ENCODE data around the gene CLEC7A.

Gene CLEC7A

GRCh38 chr12:10088955-10089900 lies 40.8 kb downstream of the CLEC7A start:
- no peak for DNase-seq

GRCh38 chr12:10088031-10088430 lies 42.0 kb downstream of the CLEC7A start:
- DNase-seq = no peak

- DNase-seq = no peak
Measured at GRCh38 chr12:10086387-10086786, 43.6 kb downstream of the CLEC7A start.

DNA sequence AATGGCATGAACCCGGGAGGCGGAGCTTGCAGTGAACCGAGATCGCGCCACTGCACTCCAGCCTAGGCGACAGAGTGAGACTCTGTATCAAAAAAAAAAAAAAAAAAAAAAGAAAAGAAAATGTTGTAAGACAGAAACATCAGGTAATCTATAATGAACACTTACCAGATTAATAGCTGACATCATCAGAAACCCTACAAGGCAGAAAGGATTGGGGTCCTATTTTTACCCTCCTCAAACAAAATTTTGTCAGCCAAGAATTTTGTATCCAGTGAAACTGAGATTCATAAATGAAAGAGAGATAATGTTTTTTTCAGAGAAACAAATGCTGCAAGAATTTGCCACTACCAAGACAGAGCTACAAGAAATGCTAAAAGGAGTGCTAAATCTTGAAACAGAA lies 45.3 kb downstream of the CLEC7A start:
- no peak for DNase-seq

- no peak for DNase-seq
Measured at GRCh38 chr12:10082117-10082874, 47.7 kb downstream of the CLEC7A start.

- DNase-seq = no peak
Measured at GRCh38 chr12:10075451-10075850, 54.5 kb downstream of the CLEC7A start.

GRCh38 chr12:10073261-10073660 lies 56.7 kb downstream of the CLEC7A start:
- no peak for DNase-seq

DNA sequence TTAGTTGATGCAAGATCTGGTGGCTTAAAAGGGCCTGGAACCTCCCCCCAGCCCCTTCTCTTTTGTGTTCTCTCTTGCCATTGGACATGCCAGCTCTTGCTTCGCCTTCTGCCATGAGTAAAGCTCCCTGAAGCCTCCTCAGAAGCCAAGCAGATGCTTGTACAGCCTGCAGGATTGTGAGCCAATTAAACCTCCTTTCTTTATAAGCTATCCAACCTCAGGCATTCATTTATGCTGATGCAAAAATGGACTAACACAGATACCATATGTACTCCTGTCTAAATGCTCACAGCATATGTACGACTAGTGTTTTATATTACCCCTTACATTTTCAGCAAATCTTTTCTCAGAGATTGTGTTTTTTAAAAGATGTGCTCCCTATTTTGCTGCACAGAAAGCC lies 57.9 kb downstream of the CLEC7A start:
- DNase-seq = no peak

DNA sequence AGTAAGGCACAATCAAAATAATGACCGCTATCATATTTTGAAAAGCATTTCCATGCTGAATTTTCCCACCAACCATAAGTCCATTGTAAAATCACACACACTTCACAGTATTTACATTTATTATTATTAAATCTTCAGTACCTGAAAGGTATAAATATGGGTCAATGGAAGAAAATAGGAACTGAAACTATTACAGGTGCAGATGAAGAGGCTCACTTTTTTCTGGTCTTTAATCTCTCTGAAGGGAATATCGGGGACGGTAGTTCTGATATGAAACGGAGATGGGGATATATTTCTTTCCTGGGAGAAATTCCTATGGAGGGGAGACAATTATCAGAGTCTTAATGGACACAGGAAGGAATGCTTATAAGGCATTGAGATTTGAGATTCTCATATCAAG lies 59.6 kb downstream of the CLEC7A start:
- no peak for DNase-seq

DNA sequence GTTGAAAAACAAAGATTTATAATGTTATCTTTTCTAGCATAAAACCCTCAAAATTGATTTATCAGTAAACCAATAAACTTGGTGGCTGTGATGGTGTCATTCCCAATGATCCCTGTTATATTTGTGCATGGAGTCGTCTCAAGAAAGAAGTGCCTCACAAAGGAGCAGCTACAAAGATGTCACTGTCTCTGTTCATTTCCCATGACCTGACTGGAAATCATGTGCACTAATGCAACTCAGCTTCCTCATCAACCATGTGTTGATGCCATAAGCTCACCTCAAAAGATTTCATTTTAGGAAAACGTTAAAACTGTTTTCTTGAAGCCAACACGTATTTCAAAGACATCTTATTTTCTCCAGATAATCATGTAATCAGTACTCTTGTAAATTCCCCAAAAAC lies 60.0 kb downstream of the CLEC7A start:
- no peak for DNase-seq

DNA sequence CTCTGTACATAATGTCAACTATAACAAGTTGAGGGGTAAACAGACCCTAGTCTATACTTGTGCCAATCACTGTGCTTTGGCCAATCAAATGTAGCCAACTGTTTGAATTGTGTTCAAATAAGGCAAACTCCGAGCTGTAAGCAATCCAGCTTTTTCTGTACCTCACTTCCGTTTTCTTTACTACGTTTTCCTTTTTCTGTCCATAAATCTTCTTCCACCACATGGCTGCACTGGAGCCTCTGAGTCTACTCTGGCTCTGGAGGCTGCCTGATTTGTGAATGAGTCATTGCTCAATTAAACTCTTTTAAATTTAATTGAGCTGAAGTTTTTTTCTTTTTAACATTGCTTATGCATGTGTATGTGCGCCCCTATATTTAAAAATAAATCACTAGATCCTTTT lies 60.9 kb downstream of the CLEC7A start:
- no peak for DNase-seq

DNA sequence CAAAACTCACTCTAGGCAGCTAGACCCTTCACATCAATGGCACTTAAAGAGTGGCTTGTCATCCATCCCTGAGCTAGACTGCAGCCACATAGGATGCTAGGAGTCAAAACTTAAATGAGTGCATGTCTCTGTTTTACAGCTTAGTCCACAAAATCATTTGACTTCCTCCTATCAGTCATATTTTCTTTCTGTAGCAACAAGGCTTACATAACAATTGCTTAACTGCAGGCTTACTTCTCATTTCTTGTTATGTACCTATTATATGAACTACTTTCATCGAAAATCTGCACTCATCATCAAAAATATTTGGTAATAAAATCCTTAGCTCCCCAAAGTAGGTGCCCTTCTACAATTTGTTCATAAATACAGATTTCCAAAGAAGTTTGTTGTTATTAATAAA lies 61.4 kb downstream of the CLEC7A start:
- no peak for DNase-seq

DNA sequence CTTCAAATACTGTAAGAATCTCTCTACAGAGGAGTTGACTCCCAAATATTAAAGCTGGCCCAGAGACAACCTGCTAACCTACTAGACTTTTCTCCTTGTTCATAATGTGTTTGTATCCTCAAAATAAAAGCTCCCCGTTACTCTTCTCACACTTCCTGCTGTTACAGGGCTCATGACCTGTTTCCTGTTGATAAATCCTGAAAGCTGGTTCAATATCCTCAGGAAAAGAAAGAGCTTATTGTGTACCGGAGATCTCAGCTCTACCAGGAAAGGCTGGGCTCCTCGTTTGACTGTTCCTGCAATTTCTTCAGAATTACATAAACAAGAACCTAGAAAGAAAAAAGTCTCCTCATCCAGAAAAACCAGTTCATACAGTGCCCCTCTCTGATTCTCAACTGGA lies 62.1 kb downstream of the CLEC7A start:
- DNase-seq = no peak

GRCh38 chr12:10067264-10067663 lies 62.7 kb downstream of the CLEC7A start:
- DNase-seq = no peak

All from NCI-H2029 treated with DMSO at 0.1 percent for 48 hours (cell line).